Tongue (tissue), 2 donors: ENCODE measurements around the gene EVC. TPM values are rescaled to one million over a fixed set of nuclear protein-coding genes. Genes with fewer than 3 reads are reported as not detected.
"Not testable (repeated sequence)": the region's sequence is repeated elsewhere in the genome, so short reads cannot be mapped to it uniquely, and the experiment has no call there.

Experiments used
- DNase-seq: peaks from one replicate; pipeline ENCODE4 v3.0.0-alpha.2; 2015
- total RNA-seq: library from RNA; depleted of rRNA; stranded (reverse); fragments of >200 nt; gene quantifications from one replicate; pipeline ENCODE4 v1.2.3, GENCODE V29; 2014

EVC gene
- total RNA-seq, 1 donor from 2014 or later = 37.2 TPM

DNA sequence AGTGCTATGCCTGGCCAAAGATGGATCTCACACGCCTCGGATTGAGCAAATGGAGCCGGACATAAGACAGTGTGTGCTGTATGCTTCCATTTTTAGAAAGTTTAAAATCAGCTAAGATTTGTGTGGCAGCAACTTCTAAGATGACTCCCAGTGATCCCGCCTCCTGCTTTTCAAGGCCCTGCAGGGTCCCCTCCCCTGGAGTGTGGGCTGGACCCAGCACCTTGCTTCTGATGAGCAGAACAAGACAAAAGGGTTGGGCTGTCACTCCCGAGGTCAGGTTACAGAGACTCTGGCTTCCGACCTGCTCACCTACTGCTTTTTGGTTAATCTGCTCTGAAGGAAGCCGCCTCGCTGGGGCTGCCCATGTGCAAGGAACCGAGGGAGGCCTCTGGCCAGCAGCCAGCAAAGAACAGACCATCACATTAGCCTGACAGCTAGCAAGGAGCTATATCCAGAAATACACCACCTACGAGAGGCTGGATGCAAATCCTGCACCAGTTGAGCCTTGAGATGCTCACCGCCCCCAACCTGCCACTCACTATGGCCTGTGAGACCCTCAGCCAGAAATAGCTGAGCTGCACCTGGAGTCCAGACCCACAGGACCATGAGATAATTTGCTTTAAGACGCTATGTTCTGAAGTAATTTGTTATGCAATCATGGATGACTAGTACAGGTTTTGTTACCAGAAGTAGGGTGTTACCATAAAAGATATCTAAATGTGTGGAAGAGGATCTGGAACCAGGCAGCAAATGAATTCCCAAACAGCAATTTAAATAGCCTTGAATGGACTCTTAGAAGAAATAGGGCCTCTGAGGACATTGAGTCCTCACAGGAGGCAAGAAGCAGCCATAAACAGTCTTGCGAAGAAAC lies 134.3 kb downstream of the EVC start:
- peak; percentile 40 for DNase-seq

DNA sequence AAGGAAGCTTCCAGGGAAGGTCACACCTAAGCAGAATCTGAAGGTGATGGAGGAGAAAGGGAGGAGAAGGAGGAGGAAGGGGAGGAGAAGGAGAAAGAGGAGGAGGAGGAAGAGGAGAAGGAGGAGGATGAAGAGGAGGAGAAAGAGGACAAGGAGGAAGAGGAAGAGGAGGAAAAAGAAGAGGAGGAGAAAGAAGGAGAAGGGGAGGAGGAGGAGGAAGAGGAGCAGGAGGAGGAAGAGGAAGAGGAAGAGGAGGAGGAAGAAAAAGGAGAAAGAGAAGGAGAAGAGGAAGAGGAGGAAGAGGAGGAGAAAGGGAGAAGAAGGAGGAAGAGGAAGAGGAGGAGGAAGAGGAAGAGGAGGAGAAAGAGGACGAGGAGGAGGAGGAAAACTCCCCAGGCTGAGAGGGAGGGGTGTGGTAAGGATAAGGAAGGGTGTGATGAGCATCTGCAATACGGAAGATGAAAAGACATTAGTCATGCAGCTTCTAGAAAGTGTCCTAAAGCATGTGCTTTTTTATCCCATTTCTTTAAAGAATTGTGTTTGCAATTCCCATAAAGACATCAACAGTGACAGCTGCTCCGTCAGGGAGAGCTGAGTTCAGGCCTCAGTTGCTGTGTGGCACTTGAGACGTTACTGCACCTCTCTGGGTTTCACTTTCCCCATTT lies 140.8 kb downstream of the EVC start:
- no peak for DNase-seq

- no peak for DNase-seq
Observed at GRCh38 chr4:5852523-5853202, 141.7 kb downstream of the EVC start.

GRCh38 chr4:5854929-5855328 lies 143.9 kb downstream of the EVC start:
- no peak for DNase-seq

DNA sequence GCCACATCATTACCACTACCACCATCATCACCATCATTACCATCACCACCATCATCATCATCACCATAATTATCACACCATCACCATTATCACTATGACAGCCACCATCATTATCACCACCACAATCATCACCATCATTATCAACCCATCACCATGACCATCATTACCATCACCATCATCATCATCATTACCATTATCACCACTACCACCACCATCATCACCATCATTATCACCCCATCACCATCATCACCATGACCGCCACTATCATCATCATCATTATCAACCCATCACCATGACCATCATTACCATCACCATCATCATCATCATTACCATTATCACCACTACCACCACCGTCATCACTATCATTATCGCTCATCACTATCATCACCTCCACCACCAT lies 145.4 kb downstream of the EVC start:
- DNase-seq = not testable (repeated sequence)

DNA sequence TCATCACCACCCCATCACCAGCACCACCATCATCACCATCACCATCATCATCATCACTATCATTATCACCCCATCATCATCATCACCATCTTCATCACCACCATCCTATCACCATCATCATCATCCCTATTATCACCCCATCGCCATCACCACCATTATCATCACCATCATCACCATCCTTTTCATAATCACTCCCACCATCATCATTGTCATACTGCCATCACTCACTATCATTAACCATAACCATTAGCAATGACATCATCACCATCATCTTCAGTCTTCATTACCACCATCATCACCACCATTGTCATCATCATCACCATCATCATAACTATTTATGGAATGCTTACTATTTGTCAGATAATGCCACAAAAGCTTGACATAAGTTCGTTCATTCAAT lies 146.2 kb downstream of the EVC start:
- no peak for DNase-seq

- no peak for DNase-seq
Observed at GRCh38 chr4:5858020-5858769, 147.2 kb downstream of the EVC start.

GRCh38 chr4:5863461-5864113 lies 152.6 kb downstream of the EVC start:
- DNase-seq = peak; percentile 26

Other genes starting within 250 kb of the EVC start
- 9.7 TPM for gene EVC2, start 2.6 kb upstream of the EVC start, total RNA-seq
- 7.3 TPM for gene CRMP1, start 181.9 kb downstream of the EVC start, total RNA-seq